RCC 7860 (cell line): ENCODE results near the gene ALPK3.

Experiments
- DNase-seq: peaks from one replicate; pipeline ENCODE4 v3.0.0-alpha.2; 2015; ENCODE audit warnings: low spot score
- FAIRE-seq: peaks from 2 replicates; lab custom pipeline; 2012; peaks lifted over from hg19 to GRCh38; lab: Jason Lieb, UNC

The ALPK3 gene, protein sequence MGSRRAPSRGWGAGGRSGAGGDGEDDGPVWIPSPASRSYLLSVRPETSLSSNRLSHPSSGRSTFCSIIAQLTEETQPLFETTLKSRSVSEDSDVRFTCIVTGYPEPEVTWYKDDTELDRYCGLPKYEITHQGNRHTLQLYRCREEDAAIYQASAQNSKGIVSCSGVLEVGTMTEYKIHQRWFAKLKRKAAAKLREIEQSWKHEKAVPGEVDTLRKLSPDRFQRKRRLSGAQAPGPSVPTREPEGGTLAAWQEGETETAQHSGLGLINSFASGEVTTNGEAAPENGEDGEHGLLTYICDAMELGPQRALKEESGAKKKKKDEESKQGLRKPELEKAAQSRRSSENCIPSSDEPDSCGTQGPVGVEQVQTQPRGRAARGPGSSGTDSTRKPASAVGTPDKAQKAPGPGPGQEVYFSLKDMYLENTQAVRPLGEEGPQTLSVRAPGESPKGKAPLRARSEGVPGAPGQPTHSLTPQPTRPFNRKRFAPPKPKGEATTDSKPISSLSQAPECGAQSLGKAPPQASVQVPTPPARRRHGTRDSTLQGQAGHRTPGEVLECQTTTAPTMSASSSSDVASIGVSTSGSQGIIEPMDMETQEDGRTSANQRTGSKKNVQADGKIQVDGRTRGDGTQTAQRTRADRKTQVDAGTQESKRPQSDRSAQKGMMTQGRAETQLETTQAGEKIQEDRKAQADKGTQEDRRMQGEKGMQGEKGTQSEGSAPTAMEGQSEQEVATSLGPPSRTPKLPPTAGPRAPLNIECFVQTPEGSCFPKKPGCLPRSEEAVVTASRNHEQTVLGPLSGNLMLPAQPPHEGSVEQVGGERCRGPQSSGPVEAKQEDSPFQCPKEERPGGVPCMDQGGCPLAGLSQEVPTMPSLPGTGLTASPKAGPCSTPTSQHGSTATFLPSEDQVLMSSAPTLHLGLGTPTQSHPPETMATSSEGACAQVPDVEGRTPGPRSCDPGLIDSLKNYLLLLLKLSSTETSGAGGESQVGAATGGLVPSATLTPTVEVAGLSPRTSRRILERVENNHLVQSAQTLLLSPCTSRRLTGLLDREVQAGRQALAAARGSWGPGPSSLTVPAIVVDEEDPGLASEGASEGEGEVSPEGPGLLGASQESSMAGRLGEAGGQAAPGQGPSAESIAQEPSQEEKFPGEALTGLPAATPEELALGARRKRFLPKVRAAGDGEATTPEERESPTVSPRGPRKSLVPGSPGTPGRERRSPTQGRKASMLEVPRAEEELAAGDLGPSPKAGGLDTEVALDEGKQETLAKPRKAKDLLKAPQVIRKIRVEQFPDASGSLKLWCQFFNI (N-terminal part only)

DNA sequence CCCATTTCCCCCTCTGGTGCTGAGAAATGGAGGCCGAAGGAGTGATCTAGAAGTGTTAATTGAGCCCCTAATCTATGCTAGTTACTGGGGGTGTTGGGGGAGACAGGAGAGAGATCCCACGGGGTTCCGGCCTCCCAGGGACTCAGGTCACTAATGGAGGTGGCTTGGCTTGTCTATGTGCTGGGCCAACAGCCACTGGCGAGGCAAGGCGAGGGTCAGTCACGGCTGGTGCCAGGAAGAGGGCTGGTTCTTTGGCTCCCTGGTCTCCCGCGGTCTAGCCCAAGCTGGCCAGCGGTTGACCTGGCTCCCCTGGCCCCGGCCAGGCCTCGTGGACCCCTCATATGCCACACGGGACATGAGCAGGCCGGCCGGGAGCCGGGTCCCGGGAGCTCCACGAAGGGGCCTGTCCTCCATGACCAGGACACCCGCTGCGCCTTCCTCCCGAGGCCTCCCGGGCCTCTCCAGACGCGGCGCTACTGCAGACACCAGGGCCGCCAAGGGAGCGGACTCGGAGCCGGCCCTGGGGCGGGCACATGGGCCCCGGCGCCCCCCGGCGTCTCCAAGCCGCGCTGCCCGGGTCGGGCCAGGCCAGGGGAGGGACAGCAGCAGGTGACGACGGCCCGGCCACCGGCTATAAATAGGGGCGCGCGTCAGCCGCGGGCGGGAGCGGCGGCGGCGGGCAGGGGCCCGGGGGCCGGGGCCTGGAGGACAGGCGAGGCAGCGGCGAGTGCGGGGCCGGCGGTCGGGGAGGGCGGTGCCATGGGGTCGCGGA is at the start of gene ALPK3:
ALPK3 (plus strand) TSS at position 663 of the 772 bp plus-strand sequence; CDS start at position 760, 97 bp downstream.
- DNase-seq = no peak
- no peak for FAIRE-seq

DNA sequence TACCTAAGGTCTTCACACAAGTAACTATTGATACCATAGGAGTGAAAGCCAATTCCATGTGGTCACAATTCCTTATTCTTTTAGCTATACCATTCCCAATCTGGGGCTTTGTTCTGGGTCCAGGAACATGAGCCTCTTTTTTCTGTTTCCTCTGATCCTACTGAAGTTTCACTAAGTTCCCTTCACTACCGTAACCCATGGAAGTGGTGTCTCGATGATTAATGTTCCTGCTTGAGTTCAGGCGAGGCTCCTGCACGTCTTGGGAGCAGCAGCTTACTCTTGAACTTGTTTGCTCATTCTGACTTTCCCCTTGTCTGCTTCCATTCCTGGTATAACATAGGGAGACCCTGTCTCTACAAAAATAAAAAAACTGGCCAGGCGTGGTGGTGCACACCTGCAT is 45.1 kb upstream of the ALPK3 start:
- FAIRE-seq (no peak), DNase-seq (no peak)

DNA sequence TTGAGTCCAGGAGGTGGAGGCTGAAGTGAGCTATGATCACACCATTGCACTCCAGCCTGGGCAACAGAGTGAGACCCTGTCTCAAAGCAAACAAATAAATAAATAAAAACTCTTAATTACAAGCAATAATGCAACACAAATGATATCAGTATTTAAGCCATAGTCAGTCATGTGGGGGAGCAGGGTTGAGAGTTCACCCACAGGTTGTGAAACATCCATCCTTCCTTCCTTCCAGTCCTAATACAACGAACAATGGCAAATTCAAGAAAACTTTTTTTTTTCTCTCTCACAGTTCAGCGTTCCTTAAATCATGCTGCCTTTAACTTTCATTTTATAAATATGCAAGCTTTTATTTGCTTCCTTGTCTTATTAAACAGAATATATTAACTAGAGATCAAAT is 44.7 kb upstream of the ALPK3 start:
- DNase-seq (no peak), FAIRE-seq (no peak)

DNA sequence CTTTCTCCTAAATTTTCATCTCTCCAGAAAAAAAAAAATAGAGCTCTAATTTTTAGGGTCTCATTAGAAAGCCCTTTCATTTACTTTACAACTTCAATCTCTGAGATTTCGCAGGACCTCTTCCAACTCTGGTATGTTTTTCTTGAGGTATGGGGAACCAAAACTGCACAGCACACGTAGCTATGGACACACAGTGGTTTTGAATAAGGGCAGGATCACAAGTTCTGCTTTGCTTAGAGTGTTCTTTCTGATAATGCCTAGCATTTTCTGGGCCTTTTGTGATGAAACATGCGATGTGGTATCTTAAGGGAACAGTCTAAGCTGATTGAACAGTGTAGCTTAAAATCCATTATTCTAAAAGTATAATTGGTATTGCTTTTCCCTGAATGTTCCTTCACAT is 43.4 kb upstream of the ALPK3 start:
- no peak for FAIRE-seq
- DNase-seq = no peak

DNA sequence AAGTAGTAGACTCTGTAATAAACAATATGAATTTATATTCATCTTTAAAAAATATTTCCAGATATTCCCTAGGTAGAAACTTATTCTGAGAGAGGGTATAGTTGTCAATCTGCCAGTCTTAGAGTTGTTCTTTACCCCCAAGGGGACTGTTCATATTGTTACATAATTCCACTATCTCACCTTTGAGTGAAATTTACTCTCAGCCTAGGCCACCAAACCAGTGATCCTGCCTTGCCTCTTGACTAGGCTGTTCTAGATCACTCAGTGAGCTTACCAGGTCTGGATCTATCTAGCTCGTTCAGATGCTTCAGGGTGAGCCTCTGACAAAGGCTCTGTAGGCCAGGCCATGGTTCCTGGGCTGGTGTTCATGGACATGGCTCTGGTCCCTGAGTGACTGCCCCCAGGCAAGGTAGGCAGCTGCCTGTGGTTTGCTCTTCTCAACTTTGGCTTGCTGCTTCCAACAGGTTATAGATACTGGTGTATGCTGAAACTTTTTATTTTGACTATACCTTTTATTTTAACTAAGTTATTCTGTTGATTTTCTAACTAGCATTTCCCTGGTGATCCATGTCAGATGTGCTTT is 41.2 kb upstream of the ALPK3 start:
- no peak for DNase-seq
- no peak for FAIRE-seq

DNA sequence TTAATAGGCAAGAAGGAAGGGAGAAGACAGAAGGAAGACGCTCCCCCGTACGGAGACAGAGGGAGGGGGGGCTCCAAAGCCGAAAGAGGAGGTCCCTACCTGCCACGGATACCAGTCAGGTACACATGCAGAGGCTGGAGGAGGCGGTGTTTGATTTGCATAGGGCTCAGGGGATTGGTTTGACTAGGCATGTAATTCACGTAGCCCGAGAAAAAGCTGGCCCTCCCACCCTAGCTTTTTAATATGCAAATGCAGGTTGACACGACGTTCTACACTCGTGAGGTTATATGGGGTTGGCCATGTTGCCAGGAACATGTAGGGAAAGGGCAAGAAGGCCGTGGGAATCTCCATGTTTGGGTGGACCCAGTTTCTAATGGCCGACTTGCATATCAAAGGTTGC is 39.0 kb upstream of the ALPK3 start:
- DNase-seq (no peak), FAIRE-seq (no peak)

DNA sequence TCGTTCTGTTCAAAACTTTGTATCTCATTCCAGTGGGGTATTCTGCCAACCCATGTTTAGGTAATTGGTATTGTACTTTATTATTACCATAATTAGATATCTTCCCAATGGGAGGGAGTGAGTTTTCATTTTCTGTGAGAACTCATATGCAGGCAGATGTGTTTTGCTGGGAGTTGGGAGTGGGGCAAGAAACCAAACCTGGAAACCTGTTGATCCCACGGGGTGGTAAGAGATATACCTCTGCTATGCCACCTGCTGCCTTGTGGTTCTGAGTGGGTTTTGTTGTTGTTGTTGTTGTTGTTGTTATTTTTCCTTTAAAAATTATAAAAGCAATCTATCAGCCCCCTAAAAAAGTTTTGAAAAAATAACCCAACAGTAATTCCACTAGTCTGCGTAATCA is 36.7 kb upstream of the ALPK3 start:
- no peak for FAIRE-seq
- DNase-seq = no peak

DNA sequence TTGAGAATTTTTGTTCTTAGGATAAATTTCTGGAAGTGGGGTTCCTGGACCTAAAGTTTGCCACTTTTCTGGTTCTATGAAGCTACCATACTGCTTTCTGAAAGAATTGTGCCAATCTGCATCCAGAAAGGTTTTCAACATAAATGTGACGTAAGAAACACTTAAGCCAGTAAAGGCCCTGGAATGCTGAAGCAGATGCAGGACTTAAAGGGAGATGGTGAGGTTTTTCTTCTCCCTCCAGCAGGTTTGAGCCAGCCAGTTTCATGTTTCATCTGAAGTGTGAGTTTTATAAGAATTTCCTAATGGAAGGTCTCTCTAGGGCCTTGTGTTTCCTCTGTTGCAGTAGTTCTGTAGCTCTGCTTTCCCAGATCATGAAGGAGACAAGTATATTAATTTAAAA is 35.7 kb upstream of the ALPK3 start:
- DNase-seq (no peak), FAIRE-seq (no peak)

DNA sequence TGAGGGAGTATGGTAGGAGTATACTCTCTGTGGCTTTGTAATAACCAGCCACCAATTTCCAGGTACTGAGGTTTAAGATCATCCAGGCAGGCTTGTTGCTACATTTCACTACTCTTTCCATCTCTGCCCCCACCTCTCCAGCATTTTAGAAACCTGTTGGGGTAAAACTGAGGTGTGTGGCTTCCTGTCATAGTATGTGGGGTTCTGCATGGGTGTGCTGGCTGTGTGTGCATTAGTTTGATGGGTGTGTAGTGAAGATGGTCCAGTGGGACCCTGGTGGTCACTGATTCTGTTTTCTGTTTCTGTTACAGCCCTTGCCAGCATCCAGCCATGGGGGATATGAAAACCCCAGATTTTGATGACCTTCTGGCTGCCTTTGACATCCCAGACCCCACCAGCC is 34.8 kb upstream of the ALPK3 start:
- FAIRE-seq (no peak), DNase-seq (no peak)

DNA sequence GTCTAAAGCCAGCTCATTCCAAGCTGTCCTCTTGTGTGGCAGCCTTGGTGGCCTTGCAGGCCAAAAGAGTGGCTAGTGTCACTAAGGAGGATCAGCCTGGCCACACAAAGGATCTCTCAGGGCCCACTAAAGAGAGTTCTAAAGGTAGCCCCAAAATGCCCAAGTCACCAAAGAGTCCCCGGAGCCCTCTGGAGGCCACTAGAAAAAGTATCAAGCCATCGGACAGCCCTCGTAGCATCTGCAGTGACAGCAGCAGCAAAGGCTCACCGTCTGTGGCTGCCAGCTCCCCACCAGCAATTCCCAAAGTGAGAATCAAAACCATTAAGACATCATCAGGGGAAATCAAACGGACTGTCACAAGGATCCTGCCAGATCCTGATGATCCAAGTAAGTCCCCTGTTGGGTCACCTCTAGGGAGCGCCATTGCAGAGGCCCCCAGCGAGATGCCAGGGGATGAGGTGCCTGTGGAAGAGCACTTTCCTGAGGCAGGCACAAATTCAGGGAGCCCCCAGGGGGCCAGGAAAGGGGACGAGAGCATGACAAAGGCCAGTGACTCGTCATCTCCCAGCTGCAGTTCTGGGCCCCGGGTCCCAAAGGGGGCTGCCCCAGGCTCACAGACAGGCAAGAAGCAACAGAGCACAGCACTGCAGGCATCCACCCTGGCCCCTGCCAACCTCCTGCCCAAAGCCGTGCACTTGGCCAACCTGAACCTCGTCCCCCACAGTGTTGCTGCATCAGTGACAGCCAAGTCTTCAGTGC is 33.5 kb upstream of the ALPK3 start:
- no peak for DNase-seq
- no peak for FAIRE-seq

DNA sequence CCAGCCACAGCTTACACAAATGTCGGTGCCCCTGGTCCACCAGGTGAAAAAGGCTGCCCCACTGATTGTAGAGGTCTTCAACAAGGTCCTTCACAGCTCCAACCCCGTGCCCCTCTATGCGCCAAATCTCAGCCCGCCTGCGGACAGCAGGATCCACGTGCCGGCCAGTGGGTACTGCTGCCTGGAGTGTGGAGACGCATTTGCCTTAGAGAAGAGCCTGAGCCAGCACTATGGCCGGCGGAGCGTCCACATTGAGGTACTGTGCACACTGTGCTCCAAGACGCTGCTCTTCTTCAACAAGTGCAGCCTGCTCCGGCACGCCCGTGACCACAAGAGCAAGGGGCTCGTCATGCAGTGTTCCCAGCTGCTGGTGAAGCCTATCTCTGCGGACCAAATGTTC is 32.9 kb upstream of the ALPK3 start:
- FAIRE-seq (no peak), DNase-seq (no peak)

DNA sequence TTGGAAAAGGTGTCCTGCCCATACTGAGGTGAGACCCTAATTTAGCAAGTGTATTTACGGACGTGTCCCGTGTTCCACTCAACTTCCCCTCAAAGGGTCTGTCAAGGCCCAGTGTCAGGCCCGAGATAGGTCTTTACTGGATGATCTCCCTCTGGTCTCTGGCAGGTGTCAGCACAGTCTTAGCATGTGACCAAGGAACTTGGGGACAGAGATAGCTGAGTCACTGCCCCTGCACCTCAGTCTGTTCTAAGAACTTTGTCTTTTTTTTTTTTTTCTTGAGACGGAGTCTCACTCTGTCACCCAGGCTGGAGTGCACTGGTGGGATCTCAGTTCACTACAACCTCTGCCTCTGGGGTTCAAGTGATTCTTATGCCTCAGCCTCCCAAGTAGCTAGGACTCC is 32.1 kb upstream of the ALPK3 start:
- no peak for DNase-seq
- FAIRE-seq = no peak

DNA sequence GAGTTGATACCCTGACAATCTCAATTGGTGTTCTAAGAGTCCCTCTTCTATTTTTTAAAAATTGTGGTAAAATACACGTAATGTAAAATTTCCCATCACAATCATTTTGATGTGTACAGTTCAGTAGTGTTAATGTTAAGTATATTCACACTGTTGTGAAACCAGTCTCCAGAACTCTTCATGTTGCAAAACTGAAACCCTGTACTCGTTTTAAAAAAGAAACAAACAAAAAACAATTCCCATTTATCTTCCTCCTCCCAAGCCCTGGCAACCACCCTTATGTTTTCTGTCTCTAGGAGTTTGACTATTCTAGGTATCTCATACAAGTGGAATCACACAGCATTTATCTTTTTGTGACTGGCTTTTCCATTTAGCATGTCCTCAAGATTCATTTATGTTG is 28.7 kb upstream of the ALPK3 start:
- FAIRE-seq (no peak), DNase-seq (no peak)

DNA sequence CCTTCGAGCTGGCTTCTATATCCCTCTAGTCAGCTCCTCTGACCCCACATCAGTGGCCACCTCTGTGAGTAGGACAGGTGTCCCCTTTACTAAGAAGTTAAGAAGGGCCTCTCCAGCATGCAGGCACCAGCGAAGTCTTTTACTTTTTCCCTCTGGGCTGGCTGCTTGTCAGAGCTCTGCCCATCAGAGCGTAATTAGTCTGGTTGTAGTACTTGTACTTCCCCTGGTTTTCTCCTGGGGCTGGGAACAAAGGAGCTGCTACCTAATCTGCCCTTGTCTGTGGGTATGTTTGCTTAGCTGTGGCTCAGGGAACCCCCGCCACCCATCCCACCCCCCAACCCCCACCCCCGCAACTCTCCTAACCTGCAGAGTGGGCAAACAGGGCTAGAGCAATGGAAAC is 27.4 kb upstream of the ALPK3 start:
- DNase-seq (no peak), FAIRE-seq (no peak)

DNA sequence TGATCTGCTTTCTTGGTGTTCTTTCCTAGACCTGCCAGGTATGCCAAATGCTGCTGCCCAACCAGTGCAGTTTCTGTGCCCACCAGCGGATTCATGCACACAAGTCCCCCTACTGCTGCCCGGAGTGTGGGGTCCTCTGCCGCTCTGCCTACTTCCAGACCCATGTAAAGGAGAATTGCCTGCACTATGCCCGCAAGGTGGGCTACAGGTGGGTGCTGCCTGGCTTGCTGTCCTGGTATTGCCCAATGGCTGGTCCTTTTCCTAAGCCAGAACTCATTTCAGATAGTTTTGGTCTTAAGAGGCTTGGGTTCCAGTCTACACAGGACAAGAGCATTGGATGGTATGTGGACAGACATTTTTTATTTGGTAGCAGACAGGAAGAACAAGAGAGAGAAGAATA is 26.5 kb upstream of the ALPK3 start:
- no peak for DNase-seq
- FAIRE-seq = no peak

DNA sequence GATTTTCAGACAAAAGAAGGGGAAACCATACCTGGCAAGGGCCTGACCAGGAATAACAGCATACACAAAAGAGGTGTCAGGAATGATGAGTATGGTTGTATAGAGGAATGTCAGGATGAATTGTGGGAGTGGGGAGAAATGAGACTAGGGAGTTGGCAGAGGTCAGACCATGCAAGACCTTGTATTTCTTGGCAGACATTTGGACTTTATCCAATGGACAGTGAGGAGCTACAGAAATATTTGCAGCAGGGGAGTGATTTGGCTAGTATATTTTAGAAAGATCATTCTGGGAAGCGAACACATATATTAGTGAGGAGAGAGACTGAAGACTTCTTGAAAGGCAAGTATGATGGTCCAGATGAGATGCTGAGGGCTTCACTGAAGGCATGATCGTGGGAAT is 25.4 kb upstream of the ALPK3 start:
- DNase-seq (no peak), FAIRE-seq (no peak)

DNA sequence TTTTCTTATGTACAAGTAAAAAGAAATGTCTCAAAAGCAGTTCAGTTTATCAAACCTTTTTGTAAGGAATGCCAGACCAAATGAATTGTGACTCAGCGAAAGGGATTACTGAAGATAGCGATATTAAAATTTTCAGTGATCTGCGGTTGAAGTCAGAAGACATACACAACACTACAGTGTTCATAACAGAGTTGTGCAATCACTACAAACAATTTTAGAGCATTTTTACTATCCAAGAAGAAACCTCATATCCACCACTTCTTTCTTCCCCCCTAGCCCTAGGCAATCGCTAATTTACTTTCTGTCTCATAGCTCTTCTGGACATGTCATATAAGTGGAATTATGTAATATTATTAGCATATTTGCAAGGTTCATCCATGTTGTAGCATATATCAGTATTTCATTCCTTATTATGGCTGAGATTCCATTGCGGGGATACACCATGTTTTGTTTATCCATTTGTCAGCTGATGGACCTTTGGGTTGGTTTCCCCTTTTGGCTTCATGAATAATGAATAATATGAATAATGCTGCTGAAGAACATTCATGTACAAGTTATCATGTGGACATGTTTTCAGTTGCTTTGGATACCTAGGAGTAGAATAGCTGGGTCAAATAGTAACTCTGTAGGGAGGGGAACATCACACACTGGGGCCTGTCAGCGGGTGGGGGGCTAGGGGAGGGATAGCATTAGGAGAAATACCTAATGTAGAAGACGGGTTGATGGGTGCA is 23.6 kb upstream of the ALPK3 start:
- FAIRE-seq (no peak), DNase-seq (no peak)

DNA sequence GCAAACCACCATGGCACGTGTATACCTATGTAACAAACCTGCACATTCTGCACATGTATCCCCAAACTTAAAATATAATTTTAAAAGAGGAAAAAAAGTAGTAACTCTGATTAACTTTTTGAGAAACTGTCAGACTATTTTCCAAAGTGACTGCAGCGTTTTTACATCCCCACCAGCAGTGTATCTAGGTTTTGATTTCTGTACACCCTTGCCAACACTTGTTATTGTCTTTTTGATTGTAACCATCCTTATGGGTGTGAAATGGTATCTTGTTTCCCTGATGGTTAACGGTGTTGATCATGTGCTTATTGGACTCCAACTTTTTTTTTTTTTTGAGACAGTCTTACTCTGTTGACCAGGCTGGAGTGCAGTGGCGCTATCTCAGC is 23.0 kb upstream of the ALPK3 start:
- FAIRE-seq (no peak), DNase-seq (no peak)

DNA sequence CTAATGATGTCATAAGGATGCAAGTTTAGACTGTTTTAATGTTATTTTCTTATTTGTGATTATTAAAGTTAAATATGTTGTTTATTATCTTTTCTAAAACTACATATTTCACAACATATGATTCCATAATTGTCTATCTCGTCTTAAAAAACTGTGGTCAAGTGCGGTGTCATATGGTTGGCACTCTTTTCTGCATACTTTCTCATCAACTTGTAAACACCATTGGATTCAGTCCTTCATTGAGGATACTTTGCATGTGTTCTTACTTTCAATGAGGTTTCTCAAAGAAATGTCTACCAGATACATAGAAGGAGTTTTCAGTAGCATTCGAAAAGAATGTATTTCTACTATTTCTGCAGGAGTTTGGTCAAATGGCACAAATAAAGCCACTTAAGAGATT is 22.0 kb upstream of the ALPK3 start:
- FAIRE-seq (no peak), DNase-seq (no peak)
